Measurements from ENCODE around the gene PLCD1. TPM values are rescaled to one million over a fixed set of nuclear protein-coding genes. Genes with fewer than 3 reads are reported as not detected.

The PLCD1 gene
- total and polyA plus RNA-seq, 2 of the 13 experiments (the other 11 are each of a cell fraction or from before 2014, with no cell fraction given): 10.1 to 12.4 TPM

- TF ChIP-seq ZBTB25 (CRISPR knock-in tag; IDR thresholded peaks at IDR 0.05): no peak
- 0 out of 2 replicates have a peak, but pooled peaks have one; percentile 12 for TF ChIP-seq SP5 (CRISPR knock-in tag; IDR thresholded peaks at IDR 0.05; ENCODE audit: borderline replicate concordance, low read depth)
- peak; percentile 79 for TF ChIP-seq POLR2G (IDR thresholded peaks at IDR 0.05; ENCODE audit: low read depth, low read length)
- peak; percentile 65; the same call in 1 of the 2 replicates for TF ChIP-seq HNRNPL (IDR thresholded peaks at IDR 0.05; ENCODE audit: low read depth, low read length)
- no peak for TF ChIP-seq ZNF546 (CRISPR knock-in tag; conservative IDR thresholded peaks at IDR 0.05)
- TF ChIP-seq ZNF484 (CRISPR knock-in tag; IDR thresholded peaks at IDR 0.05; ENCODE audit: borderline replicate concordance, low read depth): no peak
- peak; percentile 25 for TF ChIP-seq ZNF317 (CRISPR knock-in tag; IDR thresholded peaks at IDR 0.05)
- TF ChIP-seq ZNF230 (CRISPR knock-in tag; IDR thresholded peaks at IDR 0.05): no peak
- TF ChIP-seq ZBTB2 (CRISPR knock-in tag; IDR thresholded peaks at IDR 0.05; ENCODE audit: low read depth): no peak
- TF ChIP-seq ZNF24 (IDR thresholded peaks at IDR 0.05): no peak
- TF ChIP-seq HNF4A (CRISPR knock-in tag; IDR thresholded peaks at IDR 0.05): no peak
- no peak for TF ChIP-seq KIAA2018 (CRISPR knock-in tag; IDR thresholded peaks at IDR 0.05; ENCODE audit: borderline replicate concordance)
- TF ChIP-seq PATZ1 (CRISPR knock-in tag; IDR thresholded peaks at IDR 0.05): no peak; the same call in 1 of the 2 replicates
- TF ChIP-seq MTA1 (CRISPR knock-in tag; IDR thresholded peaks at IDR 0.05; ENCODE audit: borderline replicate concordance): no peak
Observed at GRCh38 chr3:38003817-38004414, 25.5 kb downstream of the PLCD1 start (continued).

Measured in HepG2 (cell line).